Measurements from ENCODE around the gene DRGX.

Gene DRGX

GRCh38 chr10:49431426-49431825 lies 35.5 kb upstream of the DRGX start:
- DNase-seq (ENCODE audit: low read depth), result no peak
- no peak overlapping the region for H3K4me3 ChIP-seq (ENCODE audit: low read length)
- no peak for TF ChIP-seq CTCF (IDR thresholded peaks at IDR 0.05; ENCODE audit: insufficient read depth, low read depth, low read length, missing control alignments)

GRCh38 chr10:49429458-49429857 lies 33.6 kb upstream of the DRGX start:
- no peak for TF ChIP-seq CTCF (IDR thresholded peaks at IDR 0.05; ENCODE audit: insufficient read depth, low read depth, low read length, missing control alignments)
- peak; percentile 37 for DNase-seq (ENCODE audit: low read depth)
- H3K4me3 ChIP-seq (ENCODE audit: low read length), result no peak overlapping the region

- no peak for TF ChIP-seq CTCF (IDR thresholded peaks at IDR 0.05; ENCODE audit: insufficient read depth, low read depth, low read length, missing control alignments)
- H3K4me3 ChIP-seq (ENCODE audit: low read length), result no peak overlapping the region
- DNase-seq (ENCODE audit: low read depth), result peak; percentile 23
These were observed 30.8 kb upstream of the DRGX start for GRCh38 chr10:49426490-49427360.

GRCh38 chr10:49419005-49419404 lies 23.1 kb upstream of the DRGX start:
- peak; percentile 98 for DNase-seq (ENCODE audit: low read depth)
- no peak overlapping the region for H3K4me3 ChIP-seq (ENCODE audit: low read length)
- TF ChIP-seq CTCF (IDR thresholded peaks at IDR 0.05; ENCODE audit: insufficient read depth, low read depth, low read length, missing control alignments), result peak; percentile 47

GRCh38 chr10:49418328-49418727 lies 22.4 kb upstream of the DRGX start:
- H3K4me3 ChIP-seq (ENCODE audit: low read length), result no peak overlapping the region
- no peak for DNase-seq (ENCODE audit: low read depth)
- TF ChIP-seq CTCF (IDR thresholded peaks at IDR 0.05; ENCODE audit: insufficient read depth, low read depth, low read length, missing control alignments), result peak; percentile 35

- no peak for TF ChIP-seq CTCF (IDR thresholded peaks at IDR 0.05; ENCODE audit: insufficient read depth, low read depth, low read length, missing control alignments)
- H3K4me3 ChIP-seq (ENCODE audit: low read length), result no peak overlapping the region
These were observed 22.1 kb upstream of the DRGX start for GRCh38 chr10:49418053-49418326.

More at GRCh38 chr10:49418053-49418326, 22.1 kb upstream of the DRGX start:
- no peak for DNase-seq (ENCODE audit: low read depth)

All from epithelial cell of esophagus (primary cell).